NCI-H2029 (cell line): ENCODE measurements around the gene PCSK2.

Source experiments
- DNase-seq: peaks from one replicate; lab custom pipeline; 2025; lab: John Stamatoyannopoulos, UW

The PCSK2 gene

GRCh38 chr20:17481661-17482060, 254.8 kb downstream of the PCSK2 start:
- DNase-seq = no peak

GRCh38 chr20:17482536-17482935, 255.7 kb downstream of the PCSK2 start:
- no peak for DNase-seq

GRCh38 chr20:17485017-17485416, 258.2 kb downstream of the PCSK2 start:
- no peak for DNase-seq

- no peak for DNase-seq
Observed at GRCh38 chr20:17488916-17489600, 262.2 kb downstream of the PCSK2 start.

- DNase-seq = no peak
Observed at GRCh38 chr20:17490501-17490900, 263.7 kb downstream of the PCSK2 start.

- DNase-seq = no peak
Observed at GRCh38 chr20:17491041-17491440, 264.2 kb downstream of the PCSK2 start.

GRCh38 chr20:17491488-17491887, 264.6 kb downstream of the PCSK2 start:
- DNase-seq = no peak

GRCh38 chr20:17493173-17493572, 266.3 kb downstream of the PCSK2 start:
- no peak for DNase-seq

- DNase-seq = no peak
Observed at GRCh38 chr20:17494201-17494600, 267.4 kb downstream of the PCSK2 start.

- DNase-seq = no peak
Observed at GRCh38 chr20:17495826-17496225, 269.0 kb downstream of the PCSK2 start.

GRCh38 chr20:17497821-17498580, 271.2 kb downstream of the PCSK2 start:
- DNase-seq = peak; percentile 53

GRCh38 chr20:17498641-17499040, 271.8 kb downstream of the PCSK2 start:
- no peak for DNase-seq

- DNase-seq = no peak
Observed at GRCh38 chr20:17499041-17499440, 272.2 kb downstream of the PCSK2 start.

GRCh38 chr20:17500271-17500670, 273.4 kb downstream of the PCSK2 start:
- DNase-seq = no peak

- DNase-seq = no peak
Observed at GRCh38 chr20:17500826-17501225, 274.0 kb downstream of the PCSK2 start.

GRCh38 chr20:17501701-17502100, 274.9 kb downstream of the PCSK2 start:
- no peak for DNase-seq

- DNase-seq = no peak
Observed at GRCh38 chr20:17502105-17502504, 275.3 kb downstream of the PCSK2 start.

GRCh38 chr20:17503301-17504065, 276.6 kb downstream of the PCSK2 start:
- no peak for DNase-seq

- no peak for DNase-seq
Observed at GRCh38 chr20:17504066-17504897, 277.4 kb downstream of the PCSK2 start.

- peak; percentile 43 for DNase-seq
Observed at GRCh38 chr20:17504898-17505635, 278.2 kb downstream of the PCSK2 start.
